Trophoblast cell (in vitro differentiated cells and primary cell): ENCODE measurements around the gene EPN2.

Experiments used
- DNase-seq, 2 donors: peaks; one replicate each; pipeline ENCODE4 v3.0.0-alpha.2; 2016
- H2AFZ ChIP-seq: 2 replicates; pipeline ENCODE4 v1.6.1; 2013; ENCODE audit warnings: low read length, moderate library complexity, mild to moderate bottlenecking; ENCODE audit not compliant: insufficient read depth, poor library complexity
- H2AK5ac ChIP-seq: 2 replicates; pipeline ENCODE4 v1.6.1; 2013; ENCODE audit warnings: mild to moderate bottlenecking, low read length
- H2BK120ac ChIP-seq: 2 replicates; pipeline ENCODE4 v1.6.1; 2013; ENCODE audit warnings: low read length, mild to moderate bottlenecking, moderate library complexity; ENCODE audit not compliant: insufficient read depth, poor library complexity
- H2BK12ac ChIP-seq: 2 replicates; pipeline ENCODE4 v1.6.1; 2013; ENCODE audit warnings: mild to moderate bottlenecking, low read length, moderate library complexity
- H2BK5ac ChIP-seq: 2 replicates; pipeline ENCODE4 v1.6.1; 2013; ENCODE audit warnings: low read length, low read depth, moderate library complexity, mild to moderate bottlenecking; ENCODE audit not compliant: poor library complexity
- H3K14ac ChIP-seq: 2 replicates; pipeline ENCODE4 v1.6.1; 2013; ENCODE audit warnings: mild to moderate bottlenecking, low read length
- H3K18ac ChIP-seq: 2 replicates; pipeline ENCODE4 v1.6.1; 2013; ENCODE audit warnings: mild to moderate bottlenecking, low read length
- H3K23ac ChIP-seq: 2 replicates; pipeline ENCODE4 v1.6.1; 2013; ENCODE audit warnings: low read length
- H3K27ac ChIP-seq: 2 replicates; pipeline ENCODE4 v1.5.1; 2013; ENCODE audit warnings: low read depth, mild to moderate bottlenecking, inconsistent platforms, low read length, moderate library complexity
- H3K27me3 ChIP-seq: 2 replicates; pipeline ENCODE4 v1.6.1; 2013; ENCODE audit warnings: inconsistent platforms, mild to moderate bottlenecking, low read length, moderate library complexity; ENCODE audit not compliant: insufficient read depth
- H3K36me3 ChIP-seq, 2 experiments: 1 replicate in 1 of 2; 2 replicates in 1 of 2; pipeline ENCODE4 v1.6.1; 2013; ENCODE audit warnings: low read length in 2 of 2, mild to moderate bottlenecking in 2 of 2, moderate library complexity in 1 of 2; ENCODE audit not compliant: insufficient read depth in 2 of 2, control insufficient read depth in 1 of 2
- H3K4ac ChIP-seq: 2 replicates; pipeline ENCODE4 v1.6.1; 2013; ENCODE audit warnings: low read depth, mild to moderate bottlenecking, low read length, moderate library complexity
- H3K4me1 ChIP-seq, 2 experiments: 1 replicate in 1 of 2; 2 replicates in 1 of 2; pipeline ENCODE4 v1.6.1; 2013; ENCODE audit warnings: low read length in 2 of 2, mild to moderate bottlenecking in 2 of 2, moderate library complexity in 1 of 2; ENCODE audit not compliant: insufficient read depth in 2 of 2, control insufficient read depth in 1 of 2
- H3K4me2 ChIP-seq: 2 replicates; pipeline ENCODE4 v1.6.1; 2013; ENCODE audit warnings: inconsistent platforms, mild to moderate bottlenecking, low read length, moderate library complexity
- H3K4me3 ChIP-seq: 2 replicates; pipeline ENCODE4 v1.5.1; 2013; ENCODE audit warnings: mild to moderate bottlenecking, low read depth, low read length, inconsistent platforms
- H3K79me1 ChIP-seq: one replicate; pipeline ENCODE4 v1.6.1; 2013; ENCODE audit warnings: low read length
- H3K79me2 ChIP-seq: 2 replicates; pipeline ENCODE4 v1.6.1; 2013; ENCODE audit warnings: low read length, mild to moderate bottlenecking; ENCODE audit not compliant: control insufficient read depth, insufficient read depth, poor library complexity
- H3K9ac ChIP-seq: 2 replicates; pipeline ENCODE4 v1.6.1; 2013; ENCODE audit warnings: mild to moderate bottlenecking, low read length
- H3K9me3 ChIP-seq: 2 replicates; pipeline ENCODE4 v1.6.1; 2013; ENCODE audit warnings: low read depth, mild to moderate bottlenecking, control low read depth, inconsistent platforms, low read length; ENCODE audit not compliant: insufficient read depth
- H4K12ac ChIP-seq: 2 replicates; pipeline ENCODE4 v1.6.1; 2013; ENCODE audit warnings: low read depth, mild to moderate bottlenecking, low read length, moderate library complexity
- H4K8ac ChIP-seq: 2 replicates; pipeline ENCODE4 v1.6.1; 2013; ENCODE audit warnings: low read depth, mild to moderate bottlenecking, low read length, moderate library complexity
- H4K91ac ChIP-seq: one replicate; pipeline ENCODE4 v1.6.1; 2013; ENCODE audit warnings: low read depth, mild to moderate bottlenecking, low read length, moderate library complexity
- WGBS: extraction: QIAGEN DNeasy Blood & Tissue Kit; methylation state at CpG from one replicate; pipeline ENCODE4 v1.1.7; 2013; ENCODE audit warnings: missing lambda C conversion rate; ENCODE audit not compliant: insufficient read length, insufficient coverage; ENCODE audit errors: extremely low coverage; 5-methylcytosine and 5-hydroxymethylcytosine counted together

The EPN2 gene

DNA sequence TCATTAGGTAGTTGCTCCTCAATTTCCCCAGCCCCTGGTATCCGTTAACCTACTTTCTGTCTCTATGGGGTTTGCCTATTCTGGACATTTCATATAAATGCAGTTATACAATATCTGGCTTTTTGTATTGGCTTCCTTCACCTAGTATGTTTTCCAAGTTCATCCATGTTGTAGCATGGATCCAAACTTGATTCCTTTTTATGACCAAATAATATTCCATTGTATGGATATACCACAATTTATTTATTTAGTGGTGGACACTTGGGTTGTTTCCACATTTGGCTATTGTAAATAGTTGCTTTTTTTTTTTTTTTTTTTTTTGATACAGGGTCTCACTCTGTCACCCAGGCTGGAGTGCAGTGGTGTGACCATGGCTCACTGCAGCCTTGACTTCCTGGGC lies 15.9 kb downstream of the EPN2 start:
- H2BK5ac ChIP-seq: no peak overlapping the region
- H4K91ac ChIP-seq: no peak overlapping the region
- no CpG with 5 or more reads among the region's 1 CpG for WGBS

DNA sequence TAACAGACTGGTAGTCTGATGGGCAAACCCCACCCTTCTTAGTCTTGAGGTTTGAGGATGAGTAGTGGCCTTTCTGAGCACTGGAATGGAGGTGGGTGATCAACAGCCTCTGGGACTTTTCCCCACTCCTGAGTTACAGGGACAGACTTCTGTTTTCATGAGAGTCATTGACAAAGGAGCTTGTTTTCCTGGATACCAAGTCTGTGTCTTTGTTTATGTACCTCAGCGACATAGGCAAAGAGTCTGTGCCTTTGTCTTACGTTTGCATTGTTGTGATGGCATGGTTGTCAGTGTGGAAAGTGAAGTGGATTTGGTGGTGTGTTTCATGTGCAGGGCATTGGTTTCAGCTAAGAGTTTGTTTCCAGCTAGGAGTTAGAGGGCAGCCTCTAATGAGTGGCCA lies 17.5 kb downstream of the EPN2 start:
- H2AK5ac ChIP-seq: no peak overlapping the region

More for the DNA sequence above, 15.9 kb downstream of the EPN2 start:
- Histone ChIP-seq H3K79me2 (peaks cover 2% of the 10 kb centered on the region), H3K23ac (no peak overlapping the region), H3K4me2 (no peak overlapping the region), H4K12ac (no peak overlapping the region), H3K27ac (no peak overlapping the region), H3K4me3 (no peak overlapping the region), H3K9ac (no peak overlapping the region), H3K4ac (no peak overlapping the region), H2AFZ (no peak overlapping the region), H3K36me3 (peaks cover 0 to 1% of the 10 kb centered on the region in 2 experiments), H3K79me1 (no peaks in the 10 kb centered on the region), H3K14ac (no peak overlapping the region), H3K4me1 (peaks cover 6 to 16% of the 10 kb centered on the region in 2 experiments), H2BK120ac (no peak overlapping the region), H2BK12ac (no peak overlapping the region), H4K8ac (no peak overlapping the region), H3K9me3 (no peaks in the 10 kb centered on the region), H3K18ac (no peak overlapping the region), H3K27me3 (no peaks in the 10 kb centered on the region), H2AK5ac (no peak overlapping the region)
- DNase-seq: no peak

DNA sequence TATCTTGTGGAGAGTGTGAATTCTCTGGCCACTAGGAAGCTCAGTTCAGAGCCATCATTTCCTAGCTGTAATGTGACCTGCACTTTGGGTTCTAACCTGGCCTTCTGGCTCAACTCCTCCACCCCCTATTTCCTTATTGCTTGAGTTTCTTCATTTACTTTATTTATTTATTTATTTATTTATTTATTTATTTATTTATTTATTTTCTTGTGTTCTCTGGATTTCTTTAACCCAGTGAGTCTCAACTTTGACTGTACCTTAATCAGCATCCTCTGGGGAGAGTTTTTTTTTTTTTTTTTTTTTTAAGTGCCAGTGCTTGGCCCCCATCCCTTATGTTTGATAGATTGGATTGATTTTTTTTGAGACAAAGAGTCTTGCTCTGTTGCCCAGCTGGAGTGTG lies 18.1 kb downstream of the EPN2 start:
- no peaks in the 10 kb centered on the region for H3K27me3 ChIP-seq
- H3K23ac ChIP-seq: no peak overlapping the region
- H2BK5ac ChIP-seq: no peak overlapping the region
- no peak overlapping the region for H3K4ac ChIP-seq
- no peak overlapping the region for H2BK12ac ChIP-seq
- DNase-seq: no peak
- peaks cover 2% of the 10 kb centered on the region for H3K79me2 ChIP-seq
- no peak overlapping the region for H3K18ac ChIP-seq
- peaks cover 0 to 1% of the 10 kb centered on the region in 2 experiments for H3K36me3 ChIP-seq
- H2AK5ac ChIP-seq: no peak overlapping the region
- H3K4me3 ChIP-seq: no peak overlapping the region
- no peak overlapping the region for H4K8ac ChIP-seq
- H3K4me1 ChIP-seq: peaks cover 0 to 6% of the 10 kb centered on the region in 2 experiments
- no peak overlapping the region for H4K91ac ChIP-seq
- H2BK120ac ChIP-seq: no peak overlapping the region
- no peak overlapping the region for H4K12ac ChIP-seq
- H3K9ac ChIP-seq: no peak overlapping the region
- H3K79me1 ChIP-seq: no peaks in the 10 kb centered on the region
- H3K9me3 ChIP-seq: no peaks in the 10 kb centered on the region
- H2AFZ ChIP-seq: no peak overlapping the region
- no peak overlapping the region for H3K4me2 ChIP-seq
- no peak overlapping the region for H3K14ac ChIP-seq
- no peak overlapping the region for H3K27ac ChIP-seq

More for the DNA sequence above, 17.5 kb downstream of the EPN2 start:
- no CpG with 5 or more reads among the region's 2 CpGs for WGBS
- Histone ChIP-seq H3K4me2 (no peak overlapping the region), H3K23ac (no peak overlapping the region), H3K14ac (no peak overlapping the region), H3K9ac (no peak overlapping the region), H3K79me2 (peaks cover 3% of the 10 kb centered on the region), H4K91ac (no peak overlapping the region), H3K4me1 (peaks cover 0 to 6% of the 10 kb centered on the region in 2 experiments), H3K4ac (no peak overlapping the region), H3K4me3 (no peak overlapping the region), H3K18ac (no peak overlapping the region), H2AFZ (no peak overlapping the region), H4K12ac (no peak overlapping the region), H2BK12ac (no peak overlapping the region), H2BK120ac (no peak overlapping the region), H2BK5ac (no peak overlapping the region), H3K9me3 (no peaks in the 10 kb centered on the region), H3K36me3 (peaks cover 0 to 1% of the 10 kb centered on the region in 2 experiments), H4K8ac (no peak overlapping the region), H3K79me1 (no peaks in the 10 kb centered on the region), H3K27ac (no peak overlapping the region), H3K27me3 (no peaks in the 10 kb centered on the region)
- peak; percentile 16 to 54 for DNase-seq

DNA sequence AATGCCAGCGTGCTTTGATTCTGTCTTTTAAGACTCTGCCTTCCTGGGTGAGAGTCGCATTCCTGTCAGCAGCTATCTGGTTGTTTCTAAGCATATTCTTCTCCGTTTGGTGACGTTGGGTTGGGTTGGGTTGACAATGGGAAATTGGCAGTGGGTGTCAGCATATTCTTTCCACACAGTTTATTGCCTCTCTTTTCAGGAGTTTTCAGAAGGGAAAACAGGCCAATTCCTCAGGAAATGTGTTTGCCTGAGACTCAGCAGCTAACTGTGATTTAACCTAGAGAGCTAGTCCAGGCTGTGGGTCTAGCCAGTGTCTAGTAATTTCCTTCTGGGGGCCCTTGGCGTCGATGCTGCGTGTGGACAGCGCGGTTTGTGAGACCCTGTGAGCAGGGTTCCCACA lies 21.2 kb downstream of the EPN2 start:
- Histone ChIP-seq H3K79me1 (peaks cover 3% of the 10 kb centered on the region), H3K23ac (no peak overlapping the region), H4K12ac (no peak overlapping the region), H3K14ac (no peak overlapping the region), H3K9me3 (no peaks in the 10 kb centered on the region), H2AK5ac (no peak overlapping the region), H3K4me2 (no peak overlapping the region), H3K79me2 (peaks cover 4% of the 10 kb centered on the region), H3K27ac (no peak overlapping the region), H2BK5ac (no peak overlapping the region), H3K4me1 (peaks cover 7 to 17% of the 10 kb centered on the region in 2 experiments), H3K9ac (no peak overlapping the region), H3K27me3 (no peaks in the 10 kb centered on the region), H3K4me3 (no peak overlapping the region), H3K36me3 (no peaks in the 10 kb centered on the region), H2BK12ac (no peak overlapping the region), H2AFZ (no peak overlapping the region), H2BK120ac (no peak overlapping the region), H4K91ac (no peak overlapping the region), H3K4ac (no peak overlapping the region), H4K8ac (no peak overlapping the region), H3K18ac (no peak overlapping the region)
- no peak for DNase-seq
- no CpG with 5 or more reads among the region's 9 CpGs for WGBS
